Measurements from ENCODE around the gene SETBP1. TPM values are rescaled to one million over a fixed set of nuclear protein-coding genes. Genes with fewer than 3 reads are reported as not detected.

Gene SETBP1
- total RNA-seq, 1 donor from 2014 or later = 131 TPM

DNA sequence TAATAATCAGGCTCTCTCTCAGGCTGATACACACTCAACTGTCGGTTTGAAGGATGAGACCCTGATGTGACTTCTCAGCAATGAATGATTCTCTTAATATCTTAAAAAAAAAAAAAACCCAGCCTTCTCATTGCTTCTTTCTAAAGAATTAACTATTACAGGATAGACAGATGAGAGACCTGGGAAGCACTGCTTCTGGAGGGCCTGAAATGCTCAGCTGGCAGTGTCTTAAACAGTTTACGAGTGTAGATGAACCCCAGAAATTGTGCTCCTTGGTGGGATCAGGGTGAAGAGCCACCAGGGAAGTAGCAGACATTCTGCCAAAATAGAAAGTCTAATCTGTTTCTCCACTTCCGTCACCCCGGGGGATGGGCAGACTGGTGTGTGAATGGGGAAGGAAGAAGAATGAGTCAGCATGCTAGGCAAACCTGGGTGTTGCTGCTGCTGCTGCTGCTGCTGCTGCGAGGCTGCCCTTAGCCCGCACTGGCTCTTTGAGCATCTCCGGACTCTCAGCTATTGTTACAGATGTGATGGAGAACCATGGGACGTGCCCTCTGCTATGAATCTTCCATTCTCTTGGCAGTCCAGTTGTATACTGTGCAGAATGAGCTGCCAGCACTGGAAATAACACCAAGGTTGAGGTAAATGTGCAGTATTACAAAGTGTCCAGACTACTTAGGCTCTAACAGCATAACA lies 158.4 kb downstream of the SETBP1 start:
- DNase-seq (ENCODE audit: low spot score) = peak; percentile 11
- TF ChIP-seq, protein P1, sequence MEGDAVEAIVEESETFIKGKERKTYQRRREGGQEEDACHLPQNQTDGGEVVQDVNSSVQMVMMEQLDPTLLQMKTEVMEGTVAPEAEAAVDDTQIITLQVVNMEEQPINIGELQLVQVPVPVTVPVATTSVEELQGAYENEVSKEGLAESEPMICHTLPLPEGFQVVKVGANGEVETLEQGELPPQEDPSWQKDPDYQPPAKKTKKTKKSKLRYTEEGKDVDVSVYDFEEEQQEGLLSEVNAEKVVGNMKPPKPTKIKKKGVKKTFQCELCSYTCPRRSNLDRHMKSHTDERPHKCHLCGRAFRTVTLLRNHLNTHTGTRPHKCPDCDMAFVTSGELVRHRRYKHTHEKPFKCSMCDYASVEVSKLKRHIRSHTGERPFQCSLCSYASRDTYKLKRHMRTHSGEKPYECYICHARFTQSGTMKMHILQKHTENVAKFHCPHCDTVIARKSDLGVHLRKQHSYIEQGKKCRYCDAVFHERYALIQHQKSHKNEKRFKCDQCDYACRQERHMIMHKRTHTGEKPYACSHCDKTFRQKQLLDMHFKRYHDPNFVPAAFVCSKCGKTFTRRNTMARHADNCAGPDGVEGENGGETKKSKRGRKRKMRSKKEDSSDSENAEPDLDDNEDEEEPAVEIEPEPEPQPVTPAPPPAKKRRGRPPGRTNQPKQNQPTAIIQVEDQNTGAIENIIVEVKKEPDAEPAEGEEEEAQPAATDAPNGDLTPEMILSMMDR (IDR thresholded peaks at IDR 0.05; ENCODE audit: unreplicated experiment) = no peak
- no peak overlapping the region for H3K4me3 Mint-ChIP-seq (ENCODE audit: unreplicated experiment)
- H3K27ac Mint-ChIP-seq (ENCODE audit: unreplicated experiment) = peak overlapping the region; percentile 21
- peaks cover 33% of the 10 kb centered on the region for H3K4me1 Mint-ChIP-seq (ENCODE audit: unreplicated experiment)
- H3K36me3 Mint-ChIP-seq (ENCODE audit: low read depth, unreplicated experiment) = peaks cover 42% of the 10 kb centered on the region
- H3K9me3 Mint-ChIP-seq (ENCODE audit: unreplicated experiment) = no peaks in the 10 kb centered on the region
- H3K27me3 Mint-ChIP-seq (ENCODE audit: unreplicated experiment) = peaks cover 2% of the 10 kb centered on the region

DNA sequence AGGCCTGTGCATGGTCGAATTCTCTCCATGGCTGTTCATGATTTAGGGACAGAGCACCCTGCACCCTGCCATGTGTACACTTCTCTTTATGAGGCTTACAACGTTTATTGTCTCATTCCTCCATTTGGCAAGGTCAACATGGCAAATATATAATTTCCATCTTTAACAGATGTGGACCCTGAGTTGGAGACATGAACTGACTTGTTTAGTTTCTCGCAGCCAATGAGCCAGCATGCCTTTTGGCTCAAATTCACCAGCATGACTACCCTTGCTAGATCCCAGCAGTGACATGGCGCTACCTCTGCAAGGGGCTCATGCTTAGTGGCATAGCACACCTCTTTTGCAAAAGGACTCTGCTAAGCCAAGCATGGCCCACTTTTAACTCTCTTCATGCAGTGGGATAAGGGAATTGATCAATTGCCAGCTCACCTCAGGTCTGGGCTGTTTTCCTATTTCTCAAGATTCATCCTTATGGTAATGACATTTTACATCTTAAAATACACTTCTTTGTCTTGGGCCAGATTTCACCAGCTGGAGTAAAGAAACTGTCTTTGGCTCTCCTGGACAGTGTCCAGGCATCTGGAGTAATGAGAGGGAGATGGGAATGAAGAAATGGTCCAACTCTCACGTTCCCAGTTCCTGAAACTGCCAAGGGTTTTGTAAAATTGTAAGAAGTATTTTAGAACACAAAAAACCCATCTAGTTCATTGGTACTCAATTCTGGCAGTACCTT lies 159.5 kb downstream of the SETBP1 start:
- DNase-seq (ENCODE audit: low spot score) = no peak
- Mint-ChIP-seq H3K27me3 (ENCODE audit: unreplicated experiment) (peaks cover 2% of the 10 kb centered on the region), H3K36me3 (ENCODE audit: low read depth, unreplicated experiment) (peaks cover 50% of the 10 kb centered on the region), H3K4me1 (ENCODE audit: unreplicated experiment) (peaks cover 35% of the 10 kb centered on the region), H3K4me3 (ENCODE audit: unreplicated experiment) (no peak overlapping the region), H3K9me3 (ENCODE audit: unreplicated experiment) (no peaks in the 10 kb centered on the region), H3K27ac (ENCODE audit: unreplicated experiment) (no peak overlapping the region)
- TF ChIP-seq, protein P1 (IDR thresholded peaks at IDR 0.05; ENCODE audit: unreplicated experiment) = no peak

DNA sequence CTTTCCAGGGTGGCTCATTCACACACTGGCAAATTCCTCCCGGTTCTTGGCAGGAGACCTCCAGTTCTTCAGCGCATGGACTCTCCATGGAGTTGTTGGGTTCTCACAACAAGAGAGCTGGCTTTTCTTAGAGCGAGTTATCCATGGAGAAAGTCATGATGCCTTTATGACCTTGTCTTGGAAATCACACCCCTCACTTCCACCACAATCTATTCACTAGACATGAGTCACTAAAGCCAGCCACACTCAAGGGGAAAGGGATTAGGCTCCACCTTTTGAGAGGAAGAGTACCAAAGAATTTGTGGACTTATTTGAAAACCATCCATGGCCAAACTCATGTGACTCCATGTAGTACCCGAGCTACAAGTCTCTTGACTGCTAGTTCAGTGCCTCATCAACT lies 160.5 kb downstream of the SETBP1 start:
- H3K4me3 Mint-ChIP-seq (ENCODE audit: unreplicated experiment) = no peak overlapping the region
- H3K27me3 Mint-ChIP-seq (ENCODE audit: unreplicated experiment) = peaks cover 2% of the 10 kb centered on the region
- H3K9me3 Mint-ChIP-seq (ENCODE audit: unreplicated experiment) = no peaks in the 10 kb centered on the region
- DNase-seq (ENCODE audit: low spot score) = no peak
- peaks cover 43% of the 10 kb centered on the region for H3K4me1 Mint-ChIP-seq (ENCODE audit: unreplicated experiment)
- TF ChIP-seq, protein P1 (IDR thresholded peaks at IDR 0.05; ENCODE audit: unreplicated experiment) = no peak
- H3K36me3 Mint-ChIP-seq (ENCODE audit: low read depth, unreplicated experiment) = peaks cover 60% of the 10 kb centered on the region
- H3K27ac Mint-ChIP-seq (ENCODE audit: unreplicated experiment) = no peak overlapping the region

DNA sequence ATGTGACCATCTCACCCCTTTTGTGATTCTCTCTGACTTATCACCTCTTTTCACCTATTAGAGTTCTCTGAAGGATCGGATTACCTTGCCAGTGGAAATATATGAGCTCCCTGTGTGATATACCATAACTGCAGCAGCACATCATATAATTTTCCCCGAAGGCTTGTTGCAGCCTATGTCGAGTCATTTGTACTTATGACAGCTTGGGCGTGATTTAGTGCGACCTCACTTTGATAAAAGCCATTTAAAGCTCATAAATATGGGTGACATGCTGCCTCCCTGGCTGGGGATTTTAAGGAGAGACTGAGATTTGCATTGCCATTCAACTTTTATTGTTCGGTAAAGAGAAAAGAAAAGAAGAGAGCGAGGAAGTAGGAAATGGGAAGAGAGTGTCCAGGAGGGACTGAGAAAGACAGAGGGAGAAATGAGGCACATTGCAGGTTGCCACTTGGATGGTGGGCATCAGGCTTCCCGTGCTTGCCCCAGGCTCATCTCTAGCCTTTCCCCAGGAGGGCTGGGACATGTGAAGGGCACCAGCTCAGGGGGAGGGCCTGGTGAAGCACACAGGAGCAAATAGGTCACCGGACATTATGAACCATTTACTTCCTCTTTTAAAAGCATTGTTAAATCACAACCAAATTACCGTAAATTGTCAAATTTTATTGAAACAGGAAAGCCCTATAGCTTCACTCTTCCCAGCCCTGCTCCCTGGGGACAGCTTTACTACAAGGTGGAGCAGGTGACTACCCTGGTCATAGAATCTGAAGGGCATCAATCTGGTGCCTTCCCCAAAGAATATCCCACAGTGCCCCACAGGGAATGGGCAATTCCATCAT lies 161.3 kb downstream of the SETBP1 start:
- no peak for DNase-seq (ENCODE audit: low spot score)
- H3K27me3 Mint-ChIP-seq (ENCODE audit: unreplicated experiment) = peaks cover 2% of the 10 kb centered on the region
- H3K4me1 Mint-ChIP-seq (ENCODE audit: unreplicated experiment) = peaks cover 48% of the 10 kb centered on the region
- H3K9me3 Mint-ChIP-seq (ENCODE audit: unreplicated experiment) = no peaks in the 10 kb centered on the region
- peak overlapping the region; percentile 53 for H3K4me3 Mint-ChIP-seq (ENCODE audit: unreplicated experiment)
- TF ChIP-seq, protein P1 (IDR thresholded peaks at IDR 0.05; ENCODE audit: unreplicated experiment) = no peak
- peaks cover 63% of the 10 kb centered on the region for H3K36me3 Mint-ChIP-seq (ENCODE audit: low read depth, unreplicated experiment)
- H3K27ac Mint-ChIP-seq (ENCODE audit: unreplicated experiment) = peak overlapping the region; percentile 33

All from endothelial cell (in vitro differentiated cells).